Measurements from ENCODE around the gene CYP11A1.

Gene CYP11A1

DNA sequence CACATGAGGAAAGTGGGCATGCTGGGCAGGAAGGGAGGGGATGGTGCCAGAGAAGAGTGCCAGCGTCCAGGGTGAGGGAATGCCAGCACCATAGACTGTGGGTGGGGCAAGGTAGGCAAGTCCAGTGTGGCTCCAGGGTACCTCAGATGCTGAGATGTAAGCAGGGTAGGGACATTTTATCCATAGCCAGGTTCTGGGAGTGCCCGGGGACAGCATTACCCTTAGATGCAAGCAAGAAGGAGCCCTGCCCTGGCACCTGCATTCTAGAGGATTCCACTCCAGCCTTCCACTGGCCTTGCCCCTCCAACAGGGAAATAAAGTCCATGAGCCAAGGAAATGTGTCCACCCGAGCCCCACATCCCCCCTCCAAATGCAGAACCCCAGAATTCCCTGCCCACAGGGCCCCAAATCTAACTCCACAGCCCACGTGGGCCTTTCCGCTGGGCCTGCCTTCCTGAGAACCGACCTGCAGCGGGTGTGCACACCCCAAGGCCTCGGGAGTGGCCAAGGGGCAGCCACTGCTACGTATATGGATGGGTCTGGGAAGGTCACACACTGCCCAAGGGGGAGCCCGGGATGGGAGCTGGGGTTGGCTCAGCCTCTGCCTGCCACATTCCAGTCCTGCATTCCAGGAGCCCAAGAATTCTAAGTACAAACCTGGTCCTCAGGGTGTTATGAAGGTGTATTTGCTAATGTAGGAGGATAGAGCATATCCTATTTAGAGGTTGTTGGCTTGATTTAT, 20.3 kb upstream of the CYP11A1 start:
- no peak for DNase-seq

- DNase-seq, result no peak
Observed at GRCh38 chr15:74387141-74387541, 19.7 kb upstream of the CYP11A1 start.

DNA sequence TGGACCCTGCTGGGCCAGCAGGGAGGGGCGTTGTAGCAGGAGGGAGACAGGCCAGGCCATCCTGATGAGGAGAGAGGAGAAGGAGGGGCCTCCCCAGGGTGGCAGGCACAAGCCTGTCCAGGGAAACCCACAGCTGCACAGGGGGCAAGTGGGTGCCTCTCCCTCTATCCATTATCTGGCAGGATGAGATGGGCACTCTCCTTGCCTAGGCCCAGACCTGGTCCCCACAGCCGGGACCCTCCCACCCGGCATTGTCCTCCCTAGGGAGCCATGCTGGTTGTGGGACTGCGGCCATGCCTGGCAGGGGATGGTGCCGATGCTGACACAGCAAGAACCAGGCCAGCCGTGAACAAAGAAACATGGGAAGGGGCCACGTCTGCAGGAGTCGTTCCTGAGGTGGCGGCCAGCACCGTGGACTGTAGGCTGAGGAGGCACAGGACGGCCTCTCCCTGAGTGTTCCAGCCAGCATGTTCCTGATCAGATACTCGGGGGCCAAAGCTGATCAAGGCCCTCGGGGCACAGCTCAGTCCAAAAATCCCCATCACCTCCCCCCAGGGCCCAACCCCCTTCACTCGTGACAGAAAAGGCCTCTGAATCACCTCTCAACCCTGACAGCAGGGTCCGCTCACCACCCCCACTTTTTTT, 19.2 kb upstream of the CYP11A1 start:
- DNase-seq, result no peak

DNA sequence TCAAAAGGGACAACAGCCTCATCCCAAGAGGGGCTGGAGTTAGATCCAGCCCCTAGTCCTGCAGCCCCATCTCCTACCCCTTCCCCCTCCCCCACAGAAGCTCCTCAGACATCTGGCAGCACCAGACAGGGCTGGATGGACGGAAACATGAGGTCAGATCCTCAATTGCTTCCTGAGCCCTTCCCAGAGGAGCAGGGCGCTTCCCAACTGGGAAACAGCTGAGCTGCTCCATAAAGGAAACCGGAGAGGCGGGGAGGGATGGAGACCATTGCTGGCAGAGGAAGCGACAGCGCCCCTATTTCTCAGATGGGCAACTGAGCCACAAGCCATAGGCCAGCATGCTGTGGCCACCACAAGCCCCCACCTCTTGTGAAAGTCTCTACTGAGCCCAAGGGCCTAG, 18.3 kb upstream of the CYP11A1 start:
- no peak for DNase-seq

GRCh38 chr15:74384881-74385643, 17.6 kb upstream of the CYP11A1 start:
- DNase-seq, result no peak

DNA sequence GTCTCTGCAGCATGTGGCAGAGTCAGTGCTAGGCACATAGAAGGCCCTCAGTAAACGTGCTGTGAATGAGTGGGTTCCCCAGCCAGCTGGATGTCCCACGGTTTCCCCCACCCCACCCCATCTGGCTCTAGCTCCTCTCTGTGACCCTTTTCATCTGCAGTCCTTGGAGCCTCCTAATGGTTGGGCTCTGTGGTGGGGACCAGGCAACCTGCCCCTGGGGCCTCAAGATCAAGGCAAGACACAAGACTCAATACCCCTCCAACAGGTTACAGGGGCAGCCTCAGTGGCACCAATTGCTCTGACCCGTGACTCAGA, 17.1 kb upstream of the CYP11A1 start:
- no peak for DNase-seq

DNA sequence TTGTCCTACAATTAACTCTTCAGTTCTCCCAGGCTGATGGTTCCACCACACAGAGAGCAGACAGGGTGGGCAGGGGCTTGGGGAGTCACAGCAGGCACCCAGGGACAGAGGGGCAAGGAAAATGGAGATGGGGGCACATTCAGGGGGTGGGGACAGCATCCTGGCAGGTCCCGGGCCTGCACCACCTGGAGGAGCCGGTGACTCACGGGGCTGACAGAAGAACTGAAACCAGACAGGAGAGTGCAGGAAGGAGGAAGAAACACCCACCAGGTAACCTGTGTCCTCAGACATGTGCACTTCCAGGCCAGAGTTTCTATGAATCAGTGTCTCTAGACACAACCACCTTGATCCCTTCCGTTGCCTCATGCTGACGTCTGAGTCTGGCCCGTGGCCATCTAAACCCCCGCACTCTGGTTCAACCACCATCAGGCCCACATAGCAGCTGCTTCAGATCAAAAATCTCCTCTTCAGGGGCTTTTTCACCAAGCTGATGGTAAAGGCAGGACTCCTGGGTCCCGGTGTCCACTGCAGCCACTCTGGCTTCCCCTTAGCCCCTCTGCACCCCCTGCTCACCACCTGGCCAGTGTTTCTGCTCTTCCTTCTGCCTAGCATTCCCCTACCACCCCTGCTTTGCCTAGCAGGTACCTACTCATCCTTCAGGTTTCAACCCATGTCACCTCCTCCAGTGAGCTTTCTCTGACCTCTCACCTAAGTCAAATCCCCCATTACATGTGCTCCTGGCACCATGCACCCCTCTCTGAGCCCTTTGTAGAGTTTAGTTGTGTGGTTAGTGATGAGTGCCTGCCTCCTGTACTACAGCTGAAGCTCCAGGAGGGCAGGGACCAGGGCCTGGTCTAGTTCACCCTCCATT, 16.5 kb upstream of the CYP11A1 start:
- no peak for DNase-seq

DNA sequence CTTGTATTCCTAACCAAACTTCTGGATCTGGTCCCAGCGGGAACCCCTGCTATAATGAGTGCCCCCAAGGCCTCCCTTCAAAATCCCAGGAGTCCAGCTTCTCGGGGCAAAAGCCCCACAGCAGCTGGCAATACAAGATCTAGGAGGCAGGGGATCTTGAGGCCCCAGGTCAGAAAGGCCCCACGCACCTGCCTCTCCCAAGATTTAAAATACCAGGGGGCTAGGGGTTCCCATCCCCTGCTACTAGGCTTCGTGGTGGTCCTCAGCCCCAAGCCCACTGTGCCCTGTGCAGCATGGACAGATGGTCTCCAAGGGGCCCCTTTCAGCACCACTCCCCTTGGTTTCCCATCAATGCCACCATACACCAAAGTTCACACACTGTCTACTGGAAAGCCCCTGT, 15.8 kb upstream of the CYP11A1 start:
- DNase-seq, result no peak

- peak; percentile 19 for DNase-seq
Observed at GRCh38 chr15:74382004-74382816, 14.8 kb upstream of the CYP11A1 start.

- no peak for DNase-seq
Observed at GRCh38 chr15:74381481-74381880, 14.0 kb upstream of the CYP11A1 start.

DNA sequence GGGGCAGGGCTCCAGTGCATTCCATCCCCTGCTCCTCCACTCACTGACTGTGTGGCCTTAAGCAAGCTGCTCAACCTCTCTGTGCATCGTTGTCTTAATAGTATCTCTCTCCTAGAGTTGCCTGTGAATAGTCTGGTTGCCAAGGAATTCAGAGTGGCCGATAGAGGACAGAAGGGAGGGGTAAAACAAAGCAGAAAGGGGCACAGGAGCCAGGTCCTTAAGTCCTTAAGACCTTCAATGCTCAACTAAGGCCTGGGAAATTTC, 13.7 kb upstream of the CYP11A1 start:
- no peak for DNase-seq

DNA sequence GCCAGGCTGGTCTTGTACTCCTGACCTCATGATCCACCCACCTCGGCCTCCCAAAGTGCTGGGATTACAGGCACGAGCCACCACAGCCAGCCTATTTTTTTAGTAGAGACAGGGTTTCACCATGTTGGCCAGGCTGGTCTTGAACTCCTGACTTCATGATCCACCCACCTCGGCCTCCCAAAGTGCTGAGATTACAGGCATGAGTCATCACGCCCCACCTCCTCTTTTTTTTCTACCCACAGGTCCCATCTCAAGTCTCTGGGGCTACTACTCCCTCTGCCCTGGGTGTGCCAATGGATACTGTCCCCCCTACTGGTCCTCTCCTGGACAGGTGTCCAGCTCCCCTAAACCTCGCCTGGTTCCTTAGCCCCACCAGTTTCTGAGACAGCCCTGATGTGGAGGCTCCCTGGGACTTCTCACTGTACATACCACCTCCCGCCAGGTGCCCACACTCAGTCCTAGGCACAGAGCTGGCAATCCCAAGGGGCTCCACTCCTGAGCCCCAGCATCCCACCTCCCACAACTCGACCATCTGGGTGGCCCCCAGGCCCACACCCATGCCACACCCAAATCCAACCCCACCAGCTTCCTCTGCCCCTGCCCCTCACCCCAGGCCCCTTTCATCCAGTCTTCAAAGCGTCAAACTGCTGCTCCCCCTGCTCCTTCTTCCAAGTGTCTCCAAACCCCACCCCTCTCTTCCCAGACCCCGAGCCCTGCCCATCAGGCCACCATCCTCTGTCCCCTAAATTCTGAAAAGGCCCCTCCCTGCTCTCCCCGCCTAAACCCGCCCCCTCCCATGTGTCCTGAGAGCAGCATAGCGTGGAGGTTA, 13.1 kb upstream of the CYP11A1 start:
- no peak for DNase-seq

GRCh38 chr15:74378848-74379247, 11.4 kb upstream of the CYP11A1 start:
- DNase-seq, result no peak

DNA sequence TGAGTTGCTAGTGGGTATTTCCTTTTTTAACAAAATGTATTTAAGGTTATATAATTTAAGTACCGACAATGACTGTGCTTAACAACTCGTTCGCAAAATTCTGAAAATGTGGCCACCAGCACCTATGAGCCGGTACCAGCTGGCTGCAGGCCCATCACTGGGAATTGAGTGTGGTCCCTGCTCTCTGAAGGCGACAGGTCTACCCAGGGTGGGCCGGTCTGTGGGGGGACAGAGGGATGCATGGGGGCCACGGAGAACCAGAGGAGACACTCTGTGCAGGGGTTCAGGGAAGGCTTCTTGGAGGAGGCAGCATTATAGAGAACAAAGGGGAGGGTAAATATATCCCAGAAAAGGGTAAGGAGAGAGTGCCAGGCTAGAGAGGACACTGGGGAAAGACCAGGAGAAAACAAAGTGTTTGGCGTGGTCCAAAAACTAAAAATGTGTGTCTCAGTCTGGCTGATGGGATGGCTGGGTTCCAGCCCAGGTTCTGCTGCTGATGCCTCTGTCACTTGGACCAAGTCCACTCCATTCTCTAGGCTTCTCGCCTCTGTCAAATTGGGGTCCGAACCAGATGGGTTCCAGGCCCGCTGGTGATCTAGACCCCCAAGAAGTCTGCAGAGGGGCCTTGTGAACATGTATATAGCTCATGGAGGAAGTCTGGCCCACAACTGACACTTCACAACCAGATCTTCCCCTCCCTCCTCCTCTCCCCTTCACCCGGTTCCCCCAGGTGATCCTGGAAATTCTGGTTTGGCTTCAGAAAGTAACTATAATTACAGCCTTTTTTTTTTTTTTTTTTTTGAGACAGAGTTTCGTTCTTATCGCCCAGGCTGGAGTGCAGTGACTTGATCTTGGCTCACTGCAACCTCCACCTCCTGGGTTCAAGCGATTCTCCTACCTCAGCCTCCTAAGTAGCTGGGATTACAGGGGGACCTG, 10.7 kb upstream of the CYP11A1 start:
- DNase-seq, result no peak

DNA sequence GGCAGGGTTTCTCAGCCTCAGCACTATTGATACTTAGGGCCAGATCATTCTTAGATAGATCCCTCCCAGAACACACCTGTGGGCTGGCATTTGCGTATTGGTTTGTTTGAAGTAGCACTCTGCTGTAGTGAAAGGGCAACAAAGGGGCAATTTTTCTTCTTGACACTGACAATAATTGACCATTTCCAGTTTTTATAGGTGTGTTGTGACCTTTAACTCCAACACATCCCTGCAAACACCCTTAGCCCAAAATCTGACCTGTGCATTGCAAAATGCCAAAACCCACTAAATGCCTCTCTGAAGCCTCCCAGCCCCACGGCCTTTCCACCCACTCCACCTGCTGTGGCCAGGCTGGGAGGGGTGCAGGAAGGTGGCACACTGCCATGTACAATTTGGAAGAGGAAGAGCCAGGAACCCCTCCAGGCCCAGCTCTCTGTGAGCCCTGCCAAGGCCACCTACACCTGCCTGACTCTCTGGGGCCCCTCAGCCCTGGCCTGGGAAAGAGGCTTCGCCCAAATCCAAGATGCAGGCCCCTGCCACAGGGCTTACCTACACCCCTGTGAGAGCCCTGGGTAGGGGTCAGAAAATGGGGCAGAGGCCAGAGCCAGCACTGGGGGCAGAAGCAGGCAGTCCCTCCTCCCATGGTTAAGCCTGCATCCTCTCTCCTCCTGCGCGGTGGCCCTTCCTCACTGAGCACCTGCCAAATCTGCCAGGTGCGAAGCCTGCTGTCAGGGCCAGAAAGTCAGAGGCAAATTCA, 9.6 kb upstream of the CYP11A1 start:
- no peak for DNase-seq

DNA sequence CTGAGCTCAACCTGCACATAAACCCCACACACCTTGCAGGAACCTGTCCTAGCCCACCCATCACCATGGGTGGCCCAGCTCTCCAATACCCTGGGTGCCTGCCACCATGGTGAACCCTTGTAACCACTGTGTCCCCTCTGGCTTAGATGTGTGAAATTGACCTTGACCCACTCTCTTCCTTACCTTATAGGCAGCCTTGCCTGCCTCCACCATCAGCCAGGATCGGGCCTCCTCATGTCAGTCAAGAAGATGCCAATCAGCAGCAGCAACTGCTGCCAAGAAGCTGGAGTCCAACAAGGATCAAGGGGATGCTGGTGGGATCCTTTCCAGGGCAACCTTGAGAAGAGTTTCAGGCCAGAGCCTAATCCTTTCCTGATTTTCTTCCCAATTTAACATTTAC, 8.8 kb upstream of the CYP11A1 start:
- DNase-seq, result no peak

GRCh38 chr15:74375303-74375693, 7.9 kb upstream of the CYP11A1 start:
- DNase-seq, result peak; percentile 22

DNA sequence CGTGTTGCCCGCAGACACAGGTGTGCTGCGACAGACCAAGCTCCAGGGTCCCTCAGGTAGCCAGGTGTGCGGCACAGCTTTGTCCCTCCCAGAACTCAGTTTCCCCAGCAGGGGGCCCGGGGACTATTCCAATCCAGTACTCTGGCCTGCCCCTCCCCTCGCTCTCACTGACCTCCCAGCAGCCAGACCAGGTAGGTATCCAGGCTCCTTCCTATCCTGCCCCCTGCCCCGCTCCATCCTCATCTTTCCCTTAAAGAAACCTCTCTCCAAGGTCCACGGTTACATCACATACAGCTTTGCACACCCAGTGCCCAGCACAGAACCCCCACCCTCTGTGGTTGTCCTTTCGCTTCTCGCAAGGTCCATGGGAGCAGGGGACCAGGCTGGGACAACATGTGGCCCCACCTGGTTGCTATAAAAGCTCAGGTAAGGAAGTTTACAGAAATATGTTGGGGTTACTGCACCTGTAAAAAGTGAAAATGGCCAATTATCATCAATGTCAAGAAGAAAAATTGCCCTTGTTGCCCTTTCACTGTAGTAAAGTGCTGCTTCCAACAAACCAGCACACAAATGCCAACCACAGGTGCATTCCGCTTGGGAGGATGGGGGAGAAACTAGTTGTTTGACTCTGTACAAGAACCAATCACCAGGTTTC, 7.3 kb upstream of the CYP11A1 start:
- no peak for DNase-seq
